Measurements from ENCODE around the gene RHOB. TPM values are rescaled to one million over a fixed set of nuclear protein-coding genes. Genes with fewer than 3 reads are reported as not detected.

RHOB gene
- total RNA-seq, 1 donor from 2014 or later: 926 TPM

DNA sequence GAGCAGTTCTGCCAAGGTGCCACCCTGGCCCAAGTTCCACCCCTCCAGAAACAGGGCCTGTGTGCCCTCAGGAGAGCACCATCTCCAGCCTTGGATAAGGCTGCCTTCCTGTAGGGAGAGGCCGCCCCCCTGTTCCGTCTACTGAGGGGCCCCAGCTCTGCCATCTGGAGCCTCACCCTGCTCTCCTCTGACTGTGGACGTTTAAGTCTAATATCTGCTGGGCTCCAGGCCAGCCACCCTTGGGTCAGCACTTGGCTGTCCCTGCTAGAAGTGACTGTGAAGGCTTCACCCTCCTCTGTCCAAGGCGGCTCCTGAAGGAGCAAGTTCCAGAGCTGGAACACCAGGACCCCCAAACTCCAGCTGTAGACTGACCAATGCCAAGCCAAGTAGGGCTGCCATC is 26.3 kb downstream of the RHOB start:
- no peak for DNase-seq (ENCODE audit: low read depth, low spot score)

DNA sequence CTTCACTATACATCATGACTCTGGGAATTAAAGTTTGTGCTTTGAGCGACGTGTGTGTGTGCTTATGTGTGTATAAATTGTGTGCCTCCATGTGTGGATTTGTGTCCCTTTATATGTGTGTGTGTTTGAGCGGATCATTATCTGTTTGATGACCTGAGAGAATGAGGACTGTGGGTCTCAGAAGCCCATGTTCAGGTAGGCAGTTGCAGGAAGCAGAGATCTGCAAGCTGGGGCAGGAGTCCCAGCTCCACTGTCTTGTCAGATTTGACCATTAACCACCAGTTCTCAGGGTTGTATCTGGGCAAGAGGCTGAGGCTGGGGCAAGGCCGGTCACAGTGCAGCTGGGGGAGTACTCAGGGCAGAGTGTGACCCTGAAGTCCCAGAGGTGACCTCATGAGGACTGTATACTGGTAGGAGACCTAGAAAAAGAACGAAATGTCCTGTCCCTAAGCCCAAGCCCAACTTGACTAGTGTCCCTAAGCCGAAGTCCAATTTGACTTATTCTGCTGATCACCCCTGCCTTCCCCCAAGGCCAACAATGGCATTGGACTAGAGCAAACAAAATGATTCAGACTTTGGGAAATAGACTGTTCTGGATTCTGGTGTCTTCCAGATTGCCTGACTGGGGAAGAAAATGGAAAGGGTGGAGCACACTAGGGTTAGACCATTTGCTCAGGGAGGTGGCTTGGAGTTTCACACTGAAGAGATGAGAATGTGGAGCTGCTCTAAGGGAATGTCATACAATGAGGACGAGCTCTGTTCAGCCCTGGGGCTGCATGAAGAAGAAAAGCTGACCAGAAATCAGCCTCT is 28.1 kb downstream of the RHOB start:
- no peak for DNase-seq (ENCODE audit: low read depth, low spot score)

DNA sequence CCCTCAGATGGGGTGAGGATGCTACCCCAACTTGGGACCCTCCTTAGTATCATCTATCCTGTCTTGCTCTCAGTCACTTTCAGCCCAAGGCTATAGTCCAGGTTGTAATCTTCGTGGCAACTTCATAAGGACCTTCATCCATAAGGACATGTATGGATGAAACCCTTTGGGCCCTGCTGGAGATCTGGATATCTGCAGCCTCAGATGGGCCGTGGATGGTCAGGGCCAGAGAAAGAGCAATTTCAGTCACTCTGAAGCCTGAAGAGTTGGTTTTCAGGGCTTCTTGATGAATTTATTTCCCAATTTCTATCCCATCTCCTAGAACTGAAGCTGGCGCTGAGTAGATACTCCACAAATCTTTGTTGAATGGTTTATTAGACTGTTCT is 28.7 kb downstream of the RHOB start:
- DNase-seq (ENCODE audit: low read depth, low spot score): no peak

DNA sequence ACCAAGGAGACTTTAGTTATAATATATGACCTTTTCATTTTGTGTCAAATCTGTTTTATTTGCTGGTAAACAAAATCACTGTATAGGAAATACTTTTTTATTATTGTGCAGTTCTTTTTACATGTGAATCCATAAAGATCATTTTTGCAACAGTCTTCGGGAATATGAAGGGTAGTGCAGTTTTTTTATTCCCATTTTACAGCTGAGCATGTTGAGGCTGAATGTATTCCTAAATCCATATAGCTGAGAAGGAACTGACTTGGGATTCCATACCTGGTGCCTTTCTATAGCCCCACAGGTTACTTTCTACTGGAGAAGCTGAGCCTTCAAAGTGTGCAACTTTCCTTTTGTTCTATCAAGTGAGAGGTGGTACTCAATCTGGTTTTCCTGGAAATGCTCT is 29.6 kb downstream of the RHOB start:
- no peak for DNase-seq (ENCODE audit: low read depth, low spot score)

DNA sequence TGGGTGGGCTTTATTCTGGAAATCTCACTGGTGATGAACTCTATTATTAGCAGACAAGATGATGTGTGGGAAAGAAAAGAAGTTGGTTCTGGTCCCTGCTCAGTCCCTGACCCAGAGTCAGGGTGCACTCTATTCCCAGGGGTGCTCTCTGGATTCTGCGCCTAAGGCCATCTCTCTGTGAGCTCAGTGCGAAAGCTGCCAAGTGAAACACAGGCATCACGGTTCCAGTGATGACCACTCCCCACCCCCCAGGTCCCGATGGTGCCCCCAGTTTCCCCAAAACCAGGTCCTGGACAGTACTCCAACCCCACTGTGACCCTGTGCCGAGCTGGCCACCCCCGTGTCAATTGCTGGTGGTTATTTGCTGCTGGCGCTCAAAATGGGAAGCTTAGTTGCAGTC is 30.1 kb downstream of the RHOB start:
- no peak for DNase-seq (ENCODE audit: low read depth, low spot score)

DNA sequence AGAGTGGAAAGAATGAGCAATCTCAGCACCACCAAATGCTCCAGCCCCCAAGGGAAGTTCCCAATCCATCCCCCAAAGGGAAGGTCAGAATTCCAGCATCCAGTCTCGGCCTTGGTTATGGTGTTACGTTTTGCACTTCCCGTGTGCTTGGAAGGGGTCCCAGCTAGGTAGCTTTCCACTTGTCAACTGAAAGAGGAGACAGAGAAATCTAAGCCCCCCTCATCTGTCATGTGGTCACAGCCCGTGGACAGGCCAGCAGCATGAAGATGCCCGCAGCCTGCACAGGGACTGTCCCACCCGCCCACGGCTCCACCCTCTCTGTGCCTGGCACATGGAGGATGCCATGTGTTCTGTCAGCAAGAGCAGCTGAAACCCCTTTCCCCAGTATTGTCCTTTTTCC is 32.1 kb downstream of the RHOB start:
- no peak for DNase-seq (ENCODE audit: low read depth, low spot score)

DNA sequence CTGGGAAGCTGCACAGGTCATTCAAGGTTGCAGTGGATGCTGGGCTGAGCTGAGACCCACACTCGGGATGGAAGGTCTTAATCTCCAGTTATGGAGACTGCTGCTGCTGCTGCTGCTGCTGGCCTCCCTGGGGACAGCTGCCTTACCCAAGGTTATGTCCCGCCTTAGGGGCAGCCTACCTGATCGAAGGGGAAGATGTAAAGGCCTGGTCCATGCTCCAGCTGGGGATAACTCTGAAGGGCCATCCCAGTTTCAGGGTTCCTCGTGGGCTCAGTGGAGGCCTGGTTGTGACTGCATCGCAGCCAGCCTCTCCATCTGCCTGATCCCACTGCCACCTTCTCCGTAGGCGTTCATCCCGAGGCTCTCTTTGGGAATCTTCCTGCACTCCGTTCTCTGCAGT is 33.0 kb downstream of the RHOB start:
- DNase-seq (ENCODE audit: low read depth, low spot score): no peak

DNA sequence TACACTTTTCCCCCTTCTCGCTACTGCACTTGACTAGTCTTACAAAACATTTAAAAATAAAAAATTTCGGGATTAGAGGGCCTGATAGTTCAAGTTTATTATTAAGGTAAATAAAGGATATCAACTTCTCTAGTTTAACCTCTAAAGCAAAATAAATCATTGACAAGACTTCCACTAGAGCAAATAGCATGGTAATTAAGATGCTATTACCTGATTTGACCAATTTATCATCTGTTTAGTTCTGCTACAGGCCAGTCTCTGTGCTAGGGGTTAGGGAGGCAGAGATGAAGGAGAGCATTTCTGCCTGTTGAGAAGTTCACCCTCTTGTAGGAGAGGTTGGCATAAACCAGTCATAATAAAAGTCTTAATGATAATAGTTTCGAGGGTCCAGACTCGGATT is 34.0 kb downstream of the RHOB start:
- no peak for DNase-seq (ENCODE audit: low read depth, low spot score)

DNA sequence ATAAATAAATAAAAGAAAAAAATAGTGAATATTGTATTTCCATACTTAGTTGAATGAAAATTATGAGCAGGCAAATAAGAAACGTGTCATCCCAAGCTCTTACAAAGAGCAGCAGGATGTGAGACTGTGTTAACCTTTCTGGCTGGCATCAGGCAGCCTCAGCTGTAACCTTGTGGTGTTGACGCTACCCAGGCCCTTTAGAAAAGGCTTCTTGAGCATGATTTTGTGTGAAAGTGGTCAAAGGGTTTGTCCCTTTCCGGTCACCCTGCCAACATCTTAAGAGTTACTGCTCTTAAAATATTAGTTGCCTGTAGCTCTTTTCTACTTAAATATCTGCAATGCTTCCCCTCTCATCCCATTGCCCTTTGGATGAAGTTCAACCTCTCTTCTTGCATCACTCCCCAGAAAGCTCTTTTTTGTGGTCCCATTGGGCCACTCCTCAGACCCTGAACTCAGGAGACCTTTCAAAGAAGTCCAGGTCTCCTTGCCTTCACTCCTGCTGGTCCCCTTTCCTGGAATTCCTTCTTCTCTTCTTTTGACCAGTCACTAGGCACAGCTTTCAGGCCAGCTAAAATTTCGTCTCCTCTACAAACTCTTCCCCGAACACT is 35.0 kb downstream of the RHOB start:
- no peak for DNase-seq (ENCODE audit: low read depth, low spot score)

DNA sequence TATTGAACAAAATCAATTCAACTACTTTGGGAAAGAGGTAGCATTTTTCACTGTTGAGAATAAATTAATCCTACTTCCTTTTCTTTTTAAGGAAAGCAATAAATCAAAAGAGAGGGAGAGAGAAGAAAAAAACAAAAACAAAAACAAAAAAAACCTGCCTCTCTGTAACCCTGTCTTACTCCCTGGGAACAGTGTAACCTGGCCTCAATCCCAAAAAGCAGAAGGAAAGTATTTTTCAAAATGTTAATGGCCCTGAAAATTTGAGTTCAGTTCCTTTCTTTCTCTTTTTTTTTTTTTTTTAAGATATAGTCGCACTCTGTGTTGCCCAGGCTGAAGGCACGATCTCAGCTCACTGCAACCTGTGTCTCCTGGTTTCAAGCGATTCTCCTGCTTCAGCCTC is 35.9 kb downstream of the RHOB start:
- DNase-seq (ENCODE audit: low read depth, low spot score): no peak

DNA sequence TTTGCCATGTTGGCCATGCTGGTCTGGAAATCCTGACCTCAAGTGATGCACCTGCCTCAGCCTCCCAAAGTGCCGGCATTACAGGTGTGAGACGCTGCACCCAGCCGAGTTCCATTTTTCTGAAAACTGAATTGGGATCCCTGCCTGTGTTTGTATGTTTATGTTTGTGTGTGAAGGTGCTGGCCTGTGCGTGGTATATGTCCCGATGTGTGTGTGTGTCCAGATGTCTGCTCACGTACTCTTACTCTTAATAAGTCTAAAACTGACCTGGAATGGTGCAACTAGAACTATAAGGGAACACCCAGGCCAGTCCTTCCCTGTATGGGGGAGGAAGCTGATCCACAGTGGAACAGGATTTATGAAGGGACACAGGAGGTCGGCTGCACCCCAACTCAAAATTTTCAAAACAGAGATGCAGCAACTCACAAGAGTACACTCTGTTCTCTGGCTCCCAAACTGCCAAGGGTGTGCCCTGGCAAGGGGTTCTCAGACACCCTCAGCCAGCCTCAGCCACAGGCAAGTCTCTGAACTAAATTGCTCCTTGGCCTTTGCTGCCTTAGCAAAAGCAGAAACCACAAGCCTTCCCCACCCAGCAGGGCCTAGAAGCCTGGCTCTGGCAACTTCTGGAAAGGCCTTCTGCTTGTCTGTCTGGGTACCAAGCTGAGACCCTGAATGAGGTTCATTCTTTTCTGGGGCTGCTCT is 36.5 kb downstream of the RHOB start:
- DNase-seq (ENCODE audit: low read depth, low spot score): no peak

DNA sequence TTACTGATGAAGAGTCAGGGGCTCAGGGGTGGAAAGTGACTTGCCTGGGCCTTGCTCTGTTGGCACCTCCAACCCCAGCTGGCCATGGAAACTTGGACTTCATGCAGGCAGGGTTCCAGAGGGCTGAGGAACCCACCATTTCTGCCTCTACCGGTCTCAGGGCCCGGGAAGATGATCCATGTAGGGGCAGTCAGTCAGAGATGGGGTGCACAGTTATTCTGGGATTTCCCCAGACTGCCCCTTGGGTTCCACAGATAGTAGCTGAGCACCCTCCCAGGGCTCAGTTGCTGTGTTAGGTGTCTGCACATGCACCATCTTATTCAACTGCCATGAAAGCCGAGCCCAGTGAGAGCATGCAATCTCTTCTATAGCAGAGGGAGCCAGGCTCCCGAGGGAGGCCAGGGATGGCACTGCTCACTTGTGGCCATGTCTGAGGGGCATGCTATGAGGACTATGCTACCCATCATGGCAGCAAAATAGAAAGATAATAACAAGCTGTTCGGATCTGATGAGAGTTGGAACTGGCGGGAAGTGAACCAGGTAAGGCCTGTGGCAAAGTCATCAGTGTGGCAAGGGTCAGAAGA is 37.3 kb downstream of the RHOB start:
- no peak for DNase-seq (ENCODE audit: low read depth, low spot score)

DNA sequence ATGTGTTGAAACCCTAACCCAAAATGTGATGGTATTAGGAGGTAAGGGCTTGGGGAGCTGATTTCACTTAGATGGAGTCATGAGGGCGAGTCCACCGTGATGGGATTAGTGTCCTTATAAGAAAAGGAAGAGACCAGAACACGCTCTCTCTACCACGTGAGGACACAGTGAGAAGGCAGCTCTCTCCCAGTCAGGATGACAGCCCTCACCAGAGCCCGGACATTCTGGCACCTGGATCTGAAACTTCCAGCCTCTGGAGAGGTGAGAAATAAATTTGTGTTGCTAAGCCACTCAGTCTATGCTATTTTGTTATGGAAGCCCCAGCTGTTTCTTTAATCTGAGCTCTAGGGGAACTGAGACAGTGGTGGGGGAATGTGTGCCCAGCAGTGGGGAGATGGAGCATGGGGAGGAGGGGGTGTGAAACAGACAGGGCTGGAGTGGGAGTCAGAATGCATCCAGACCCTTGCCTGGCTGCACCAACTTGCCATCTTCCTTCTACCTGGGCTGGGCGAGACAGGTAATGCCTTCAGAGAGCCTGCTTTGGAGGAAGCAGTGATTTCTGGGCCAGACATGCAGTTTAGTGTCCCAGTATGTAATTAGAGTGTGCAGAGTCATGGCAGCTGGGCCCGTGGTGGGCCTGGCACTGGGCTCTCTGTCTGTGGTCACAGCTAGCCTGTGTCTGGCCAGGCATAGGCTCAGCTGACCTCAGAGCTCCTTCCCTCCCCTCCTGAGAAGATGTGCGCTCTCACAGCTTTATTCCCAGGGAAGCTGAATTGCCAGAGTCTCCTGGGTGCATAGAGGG is 38.1 kb downstream of the RHOB start:
- no peak for DNase-seq (ENCODE audit: low read depth, low spot score)

DNA sequence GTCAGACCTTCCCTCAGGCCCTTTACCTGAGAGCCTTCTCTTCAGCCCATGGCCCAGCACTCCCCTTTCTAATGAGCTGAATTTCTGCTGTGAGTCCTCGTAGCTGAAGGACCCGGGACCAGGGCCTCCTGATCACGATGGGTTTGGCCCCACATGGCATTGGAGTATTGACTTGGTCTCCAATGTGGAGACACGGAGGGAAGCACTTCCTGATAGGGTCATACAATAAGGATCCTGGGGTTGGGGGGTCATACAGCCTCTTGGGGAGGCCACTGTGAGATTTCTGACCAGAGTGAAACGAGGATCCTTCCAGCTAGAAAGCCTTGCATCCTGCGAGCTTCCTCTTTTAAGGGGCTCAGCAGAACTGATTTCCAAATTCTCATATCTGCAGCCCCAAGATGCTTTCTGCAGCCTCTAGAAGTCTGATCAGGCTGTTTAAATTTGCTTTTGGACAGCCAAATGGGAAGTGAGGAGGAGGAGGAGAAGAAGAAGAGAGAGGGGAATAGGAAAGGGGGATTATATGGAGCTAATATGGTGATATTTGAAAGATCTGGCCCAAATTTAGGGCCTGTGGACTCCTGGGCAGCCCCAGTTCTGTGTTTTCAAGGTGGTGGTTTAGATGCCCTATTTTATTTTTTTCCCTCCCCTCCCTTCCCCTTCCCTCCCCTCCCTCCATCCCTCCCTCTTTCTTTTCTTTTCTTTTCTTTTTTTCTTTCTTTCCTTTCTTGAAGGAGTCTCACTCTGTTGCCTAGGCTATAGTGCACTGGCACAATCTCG is 38.9 kb downstream of the RHOB start:
- no peak for DNase-seq (ENCODE audit: low read depth, low spot score)

DNA sequence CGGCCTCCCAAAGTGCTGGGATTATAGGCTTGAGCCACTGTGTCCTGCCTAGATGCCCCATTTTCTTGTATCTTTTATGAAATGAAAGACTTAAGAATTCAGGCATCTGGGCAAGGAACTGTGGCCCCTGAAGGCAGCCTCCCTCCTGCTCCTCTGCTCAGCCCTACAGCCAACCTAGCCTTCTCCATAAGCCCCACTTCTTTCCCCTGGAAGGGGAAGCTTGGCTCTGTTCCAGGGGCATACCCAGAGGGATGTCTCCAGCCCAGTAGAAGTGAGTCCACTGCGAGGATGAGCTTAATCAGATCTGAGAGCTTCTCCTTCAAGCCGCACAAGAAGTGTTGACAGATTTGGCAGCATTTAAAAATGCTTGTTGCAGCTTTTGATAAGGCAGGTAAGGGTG is 39.7 kb downstream of the RHOB start:
- DNase-seq (ENCODE audit: low read depth, low spot score): no peak

DNA sequence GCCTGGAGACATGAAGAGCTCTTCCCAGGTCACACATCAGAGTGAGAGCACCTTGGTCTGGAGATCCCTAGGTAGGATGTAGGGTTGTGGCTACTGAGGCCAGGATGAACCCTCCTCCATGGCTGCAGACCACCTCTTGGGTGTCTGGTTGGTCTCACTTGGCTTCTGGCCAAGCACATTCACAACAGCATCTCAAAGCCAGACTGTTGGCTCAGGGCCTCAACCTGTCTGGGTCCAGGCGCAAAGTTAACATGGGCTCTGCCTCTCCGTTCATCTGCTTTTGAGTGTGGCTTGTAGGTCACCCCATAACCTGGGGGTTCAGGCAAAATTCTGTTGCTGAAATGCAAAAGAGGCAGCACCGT is 40.1 kb downstream of the RHOB start:
- no peak for DNase-seq (ENCODE audit: low read depth, low spot score)

DNA sequence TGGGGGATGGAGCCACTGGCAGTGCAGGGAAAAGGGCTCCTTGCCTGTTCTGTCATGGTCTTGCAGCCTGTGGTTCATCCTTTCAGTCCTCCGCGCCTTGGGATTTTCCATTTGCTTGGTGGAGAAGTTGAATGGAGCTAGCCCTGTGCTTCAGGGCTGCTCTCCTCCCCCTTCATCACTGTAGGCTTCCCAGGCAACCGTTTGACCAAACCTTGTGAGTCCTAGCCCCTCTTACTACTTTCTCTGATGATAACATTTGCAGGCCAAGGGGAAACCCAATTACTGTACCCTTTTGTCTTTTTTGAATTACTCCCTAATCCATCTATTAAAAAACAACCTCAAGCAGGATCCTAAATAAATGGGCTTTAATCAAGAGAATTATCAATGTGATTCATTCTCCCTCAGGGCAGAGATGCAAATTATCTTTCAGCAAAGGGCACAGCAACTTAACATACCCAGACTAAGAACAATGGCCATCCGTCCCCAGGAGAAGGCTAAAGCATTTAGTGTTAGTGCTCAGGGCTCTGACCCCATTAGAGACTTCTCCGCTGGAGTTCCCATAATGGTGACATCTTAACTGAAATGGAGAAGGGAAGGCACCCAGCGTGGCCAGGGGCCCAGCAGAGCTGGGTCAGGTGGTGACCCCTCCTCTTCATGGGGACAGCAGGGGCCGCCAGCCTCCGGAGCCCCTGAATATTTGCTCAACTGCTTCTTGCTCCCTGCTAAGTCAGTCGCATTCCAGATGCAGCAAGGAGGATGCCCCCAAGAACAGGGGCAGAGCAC is 40.7 kb downstream of the RHOB start:
- no peak for DNase-seq (ENCODE audit: low read depth, low spot score)

DNA sequence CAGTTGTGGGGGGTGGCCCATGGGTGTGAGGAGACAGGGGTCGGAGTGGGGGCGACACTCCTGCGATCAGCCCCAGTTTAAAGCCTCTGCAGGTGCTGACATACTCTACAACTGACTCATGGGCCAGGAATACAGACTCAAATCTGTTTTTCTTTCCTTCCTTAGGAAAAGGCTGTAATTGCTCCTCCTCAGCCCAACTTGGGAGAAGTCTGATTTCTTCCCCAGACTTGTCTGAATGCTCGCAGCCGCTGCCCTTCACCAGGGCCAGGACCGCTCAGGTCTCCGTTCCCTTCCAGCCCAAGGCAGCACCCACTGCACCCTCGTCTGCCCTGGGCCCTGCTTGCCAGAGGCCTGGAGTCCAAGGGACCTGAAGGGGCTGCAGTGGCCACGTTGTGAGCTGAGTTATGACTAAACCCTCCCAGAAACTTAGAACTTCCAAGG is 41.3 kb downstream of the RHOB start:
- no peak for DNase-seq (ENCODE audit: low read depth, low spot score)

DNA sequence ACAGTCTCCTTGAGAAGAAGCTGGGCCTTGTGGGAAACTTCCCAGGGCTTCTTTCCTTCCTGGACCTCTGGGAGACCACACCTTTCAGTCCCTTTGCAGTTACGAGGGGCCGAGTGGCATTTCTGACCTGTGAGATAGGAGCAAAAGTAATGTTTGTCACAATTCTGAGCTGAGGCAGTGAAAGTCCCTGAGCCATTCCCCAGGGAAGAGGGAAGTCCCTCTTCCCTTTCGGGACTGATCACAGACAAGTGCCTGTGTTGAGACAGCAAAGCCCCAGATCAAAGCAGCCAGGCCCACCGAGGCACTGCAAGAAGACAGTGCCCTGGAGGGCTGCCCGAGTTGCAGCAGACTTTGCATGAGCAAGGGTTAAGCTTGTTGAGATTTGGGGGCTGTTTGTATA is 41.9 kb downstream of the RHOB start:
- no peak for DNase-seq (ENCODE audit: low read depth, low spot score)

All from pulmonary artery endothelial cell (primary cell).